ENCODE data around the gene EML5. TPM values are rescaled to one million over a fixed set of nuclear protein-coding genes. Genes with fewer than 3 reads are reported as not detected.
"Not testable (repeated sequence)": the region's sequence is repeated elsewhere in the genome, so short reads cannot be mapped to it uniquely, and the experiment has no call there.

The EML5 gene
- total RNA-seq, 8 experiments from 2014 or later, result 0.45 to 6.1 (median 3.3) TPM; not detected in 2

DNA sequence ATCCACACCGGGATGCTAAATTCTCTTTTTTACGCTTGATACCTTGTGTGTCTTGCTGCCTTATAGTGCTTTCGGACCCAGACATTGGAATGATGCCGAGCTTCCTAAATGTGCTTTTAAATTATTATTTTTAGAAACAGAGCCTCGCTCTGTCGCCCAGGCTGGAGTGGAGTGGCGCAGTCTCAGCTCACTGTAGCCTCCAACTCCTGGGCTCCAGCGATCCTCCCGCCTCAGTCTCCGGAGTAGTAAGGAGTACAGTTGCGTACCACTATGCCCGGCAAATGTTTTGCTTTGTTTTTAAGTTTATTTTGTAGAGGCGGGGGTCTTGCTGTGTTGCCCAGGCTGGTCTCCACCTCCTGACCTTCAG lies 489 bp upstream of the EML5 start:
- H3K4me1 ChIP-seq (replicated peaks in 1 of 2), result peaks cover 3 to 5% of the 10 kb centered on the region in 2 donors
- 19 to 100% (median 73%) methylated on average over 1 to 11 of the region's 13 CpGs; no CpG with 5 or more reads in 2 of the 10 experiments for WGBS, 10 experiments
- ATAC-seq (replicated peaks in 6 of 8), result peak in 1 of 8 experiments; percentile 0
- in situ Hi-C loops (cut with MboI; ENCODE audit: low pct_unique_long_range_greater_than_20kb in 2 of 9, low sequenced_read_pairs in 9 of 9, unreplicated experiment in 9 of 9), result no loop called here
- H3K27ac ChIP-seq, result no peak overlapping the region
- peak overlapping the region; percentile 50 to 81 (median 76) for H3K4me3 ChIP-seq

DNA sequence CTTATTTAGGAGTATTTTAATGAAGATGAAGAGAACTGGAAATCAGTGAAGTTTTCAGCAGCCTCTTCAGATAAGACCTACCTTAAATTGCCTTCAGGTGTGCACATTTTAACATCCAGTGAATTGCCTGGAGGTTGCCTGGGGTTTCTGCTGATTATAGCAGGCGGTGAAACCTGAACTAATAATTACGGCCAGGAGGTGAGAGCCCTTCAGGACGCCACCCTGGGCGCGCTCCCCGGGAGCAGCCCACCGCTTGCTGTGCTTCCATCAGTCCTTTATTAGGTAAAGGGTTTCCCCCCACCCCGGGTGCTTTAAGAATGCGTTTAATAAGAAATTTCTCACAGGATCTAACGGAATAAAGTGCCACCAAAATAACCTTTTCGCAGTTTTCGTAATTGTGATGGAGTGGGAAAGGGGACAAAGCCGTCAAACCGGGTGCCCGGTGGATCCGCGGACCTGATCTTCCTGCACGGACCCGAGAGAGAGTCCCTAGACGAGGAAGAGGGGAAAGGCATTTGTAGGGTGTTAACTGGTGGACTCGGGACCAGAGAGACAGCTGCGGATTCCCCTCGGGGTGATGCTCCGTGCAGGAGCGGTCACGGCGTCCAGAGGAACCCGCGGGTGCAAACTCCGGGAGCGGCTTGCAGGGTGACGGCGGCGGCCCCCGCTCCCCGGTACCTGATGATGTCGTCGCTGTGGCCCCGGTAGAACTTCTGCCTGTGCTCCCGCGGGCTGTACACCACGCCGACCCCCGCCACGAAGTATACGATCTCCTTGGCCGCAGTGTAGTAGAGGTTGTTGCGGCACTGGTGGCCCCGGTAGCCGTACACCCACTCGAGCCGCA lies 902 bp downstream of the EML5 start:
- peak overlapping the region; percentile 50 to 81 (median 76) for H3K4me3 ChIP-seq
- H3K27ac ChIP-seq, result peak overlapping the region in 1 of 2 donors; percentile 48
- in situ Hi-C loops (cut with MboI; ENCODE audit: low pct_unique_long_range_greater_than_20kb in 2 of 9, low sequenced_read_pairs in 9 of 9, unreplicated experiment in 9 of 9), result no loop called here
- WGBS, 10 experiments, result 0 to 20% (median 3%) methylated on average over 2 to 26 of the region's 52 CpGs; no CpG with 5 or more reads in 1 of the 10 experiments
- ATAC-seq (replicated peaks in 6 of 8), result no peak
- peaks cover 3 to 5% of the 10 kb centered on the region in 2 donors for H3K4me1 ChIP-seq (replicated peaks in 1 of 2)

GRCh38 chr14:88791252-88791621 lies 1.5 kb downstream of the EML5 start:
- Histone ChIP-seq H3K4me3 (peak overlapping the region; percentile 50 to 81 (median 76)), H3K4me1 (replicated peaks in 1 of 2) (peaks cover 3 to 5% of the 10 kb centered on the region in 2 donors), H3K27ac (no peak overlapping the region)
- in situ Hi-C loops (cut with MboI; ENCODE audit: low pct_unique_long_range_greater_than_20kb in 2 of 9, low sequenced_read_pairs in 9 of 9, unreplicated experiment in 9 of 9), result no loop called here
- no peak for ATAC-seq (replicated peaks in 6 of 8)
- WGBS, 10 experiments, result 30 to 100% (median 57%) methylated on average over 1 to 3 of the region's 3 CpGs

- WGBS, 10 experiments, result 61 to 100% (median 78%) methylated on average over 2 to 5 of the region's 5 CpGs
- Histone ChIP-seq H3K4me1 (replicated peaks in 1 of 2) (peaks cover 3 to 5% of the 10 kb centered on the region in 2 donors), H3K27ac (no peak overlapping the region), H3K4me3 (peak overlapping the region in 2 of 5 donors; percentile 55 to 76)
- in situ Hi-C loops (cut with MboI; ENCODE audit: low pct_unique_long_range_greater_than_20kb in 2 of 9, low sequenced_read_pairs in 9 of 9, unreplicated experiment in 9 of 9), result no loop called here
- no peak for ATAC-seq (replicated peaks in 6 of 8)
Measured at GRCh38 chr14:88790501-88791251, 2.1 kb downstream of the EML5 start.

DNA sequence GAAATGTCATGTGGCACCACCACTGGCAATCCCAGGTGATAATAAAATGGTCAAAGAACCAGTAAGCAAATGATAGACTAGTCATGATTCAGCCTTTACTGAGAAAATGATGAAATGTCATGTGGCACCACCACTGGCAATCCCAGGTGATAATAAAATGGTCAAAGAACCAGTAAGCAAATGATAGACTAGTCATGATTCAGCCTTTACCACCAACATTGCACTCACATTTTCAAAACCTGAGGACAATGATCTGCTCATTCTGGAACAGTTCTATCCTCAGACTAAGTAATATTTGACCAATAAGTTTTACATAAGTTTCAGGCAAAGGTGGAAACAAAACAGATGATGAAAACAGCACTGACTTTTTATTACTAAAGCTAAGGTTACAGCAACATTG lies 3.2 kb downstream of the EML5 start:
- H3K4me1 ChIP-seq (replicated peaks in 1 of 2); H3K4me3 ChIP-seq; H3K27ac ChIP-seq; ATAC-seq (replicated peaks in 6 of 8); in situ Hi-C loops (cut with MboI; ENCODE audit: low pct_unique_long_range_greater_than_20kb in 2 of 9, low sequenced_read_pairs in 9 of 9, unreplicated experiment in 9 of 9): not testable (repeated sequence)

DNA sequence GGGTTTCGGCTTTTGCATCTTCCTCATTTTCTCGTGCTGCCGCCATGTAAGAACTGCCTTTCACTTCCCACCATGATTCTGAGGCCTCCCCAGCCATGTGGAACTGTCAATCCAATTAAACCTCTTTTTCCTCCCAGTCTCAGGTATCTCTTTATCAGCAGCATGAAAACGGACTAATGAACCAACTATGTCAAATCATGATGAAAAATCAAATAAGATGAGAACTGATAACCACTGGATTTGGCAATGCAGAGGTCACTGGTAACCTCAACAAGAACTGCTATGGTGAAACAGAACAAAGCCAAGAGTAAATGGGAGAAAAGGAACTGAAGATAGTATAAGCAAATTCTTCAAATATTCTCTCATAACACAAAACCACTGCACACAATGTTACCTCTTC lies 6.0 kb downstream of the EML5 start:
- Histone ChIP-seq H3K27ac (no peak overlapping the region), H3K4me1 (replicated peaks in 1 of 2) (peaks cover 2 to 5% of the 10 kb centered on the region in 2 donors), H3K4me3 (no peak overlapping the region)
- 0 to 95% (median 82%) methylated on average over 1 to 4 of the region's 4 CpGs; no CpG with 5 or more reads in 2 of the 10 experiments for WGBS, 10 experiments
- in situ Hi-C loops (cut with MboI; ENCODE audit: low pct_unique_long_range_greater_than_20kb in 2 of 9, low sequenced_read_pairs in 9 of 9, unreplicated experiment in 9 of 9), result no loop called here
- ATAC-seq (replicated peaks in 6 of 8), result no peak

DNA sequence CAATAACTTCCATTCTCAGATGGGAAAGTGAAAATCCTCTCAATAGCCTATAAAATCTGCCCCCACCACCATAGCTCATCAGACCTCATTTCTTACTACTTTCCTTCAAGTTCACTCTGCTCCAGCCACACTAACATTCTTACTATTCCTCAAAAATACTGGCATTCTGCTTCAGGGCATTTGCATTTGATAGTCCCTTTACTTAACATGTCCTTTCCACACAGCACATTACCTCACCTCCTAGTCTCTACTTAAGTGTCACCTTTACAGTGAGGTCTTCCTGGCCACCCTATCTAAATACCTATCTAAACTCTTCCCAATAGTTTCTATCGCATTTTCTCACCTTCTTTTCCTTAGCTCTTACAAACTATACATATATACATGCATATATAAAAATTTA lies 6.8 kb downstream of the EML5 start:
- ATAC-seq (replicated peaks in 6 of 8), result no peak
- H3K4me1 ChIP-seq (replicated peaks in 1 of 2), result peaks cover 0 to under 1% of the 10 kb centered on the region in 2 donors
- H3K27ac ChIP-seq, result no peak overlapping the region
- no peak overlapping the region for H3K4me3 ChIP-seq
- in situ Hi-C loops (cut with MboI; ENCODE audit: low pct_unique_long_range_greater_than_20kb in 2 of 9, low sequenced_read_pairs in 9 of 9, unreplicated experiment in 9 of 9), result no loop called here
- 0 to 100% (median 57%) methylated on average over 1 of the region's 1 CpG; no CpG with 5 or more reads in 4 of the 10 experiments for WGBS, 10 experiments

DNA sequence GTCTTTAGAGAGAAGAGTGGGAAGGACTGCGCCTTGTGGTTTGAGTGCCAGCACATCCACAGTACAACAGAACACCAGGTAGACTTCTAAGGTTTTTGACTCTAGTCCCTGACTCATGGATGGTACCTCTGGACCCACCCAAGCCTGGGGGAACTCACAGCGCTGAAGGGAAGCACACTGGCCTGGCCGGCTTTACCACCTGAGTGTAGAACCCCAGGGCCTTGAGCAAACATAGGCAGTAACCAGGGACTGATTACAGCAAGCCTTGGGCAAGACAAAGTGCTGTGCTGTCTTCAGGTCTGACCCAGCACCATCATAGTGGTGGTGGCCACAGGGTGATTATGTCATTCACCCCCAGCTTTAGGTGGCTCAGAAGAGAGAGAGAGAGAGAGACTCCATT lies 17.2 kb downstream of the EML5 start:
- Histone ChIP-seq H3K27ac (no peak overlapping the region), H3K4me1 (replicated peaks in 1 of 2) (no peaks in the 10 kb centered on the region), H3K4me3 (no peak overlapping the region)
- 20 to 100% (median 83%) methylated on average over 1 to 2 of the region's 3 CpGs; no CpG with 5 or more reads in 5 of the 10 experiments for WGBS, 10 experiments
- in situ Hi-C loops (cut with MboI; ENCODE audit: low pct_unique_long_range_greater_than_20kb in 2 of 9, low sequenced_read_pairs in 9 of 9, unreplicated experiment in 9 of 9), result no loop called here
- ATAC-seq (replicated peaks in 6 of 8), result no peak

DNA sequence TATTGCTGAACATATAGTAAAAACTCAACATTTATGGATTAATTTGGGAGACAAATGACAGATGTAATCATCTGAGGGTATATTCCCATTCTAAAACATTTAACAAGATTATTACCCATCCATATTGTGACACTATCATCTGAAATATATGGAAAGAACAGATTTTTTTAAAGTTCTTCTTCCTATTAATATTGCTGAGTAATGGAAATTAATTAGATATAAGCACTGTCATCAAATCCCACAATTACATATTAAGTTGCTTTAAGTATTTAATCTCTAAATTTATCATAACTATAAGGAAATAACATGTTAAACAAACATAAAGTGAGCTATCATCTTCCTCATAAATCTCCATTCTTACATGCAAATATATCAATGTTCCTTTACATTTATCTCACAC lies 22.0 kb downstream of the EML5 start:
- Histone ChIP-seq H3K27ac (no peak overlapping the region), H3K4me1 (replicated peaks in 1 of 2) (no peaks in the 10 kb centered on the region), H3K4me3 (no peak overlapping the region)
- in situ Hi-C loops (cut with MboI; ENCODE audit: low pct_unique_long_range_greater_than_20kb in 2 of 9, low sequenced_read_pairs in 9 of 9, unreplicated experiment in 9 of 9), result no loop called here
- ATAC-seq (replicated peaks in 6 of 8), result no peak

DNA sequence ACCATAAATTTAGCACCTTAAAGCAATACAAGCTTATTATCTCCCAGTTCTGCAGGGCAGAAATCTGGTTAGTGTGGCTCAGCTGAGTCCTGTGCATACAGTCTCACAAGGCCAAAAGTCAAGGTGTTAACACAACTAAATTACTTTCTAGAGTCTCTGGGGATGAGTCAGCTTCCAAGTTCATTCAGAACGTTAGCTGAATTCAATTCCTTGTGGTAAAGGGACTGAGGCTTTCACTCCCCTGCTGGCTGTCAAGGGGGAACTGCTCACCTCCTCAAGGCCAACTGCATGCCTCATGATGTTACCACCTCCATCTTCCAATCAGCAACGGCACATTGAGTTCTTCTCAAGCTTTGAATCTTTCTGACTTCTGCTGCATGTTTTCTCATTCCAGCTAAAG lies 27.6 kb downstream of the EML5 start:
- Histone ChIP-seq H3K4me3 (no peak overlapping the region), H3K27ac (no peak overlapping the region), H3K4me1 (replicated peaks in 1 of 2) (no peaks in the 10 kb centered on the region)
- WGBS, 10 experiments, result 0 to 100% (median 42%) methylated on average over 1 to 2 of the region's 2 CpGs; no CpG with 5 or more reads in 3 of the 10 experiments
- no peak for ATAC-seq (replicated peaks in 6 of 8)
- in situ Hi-C loops (cut with MboI; ENCODE audit: low pct_unique_long_range_greater_than_20kb in 2 of 9, low sequenced_read_pairs in 9 of 9, unreplicated experiment in 9 of 9), result no loop called here

DNA sequence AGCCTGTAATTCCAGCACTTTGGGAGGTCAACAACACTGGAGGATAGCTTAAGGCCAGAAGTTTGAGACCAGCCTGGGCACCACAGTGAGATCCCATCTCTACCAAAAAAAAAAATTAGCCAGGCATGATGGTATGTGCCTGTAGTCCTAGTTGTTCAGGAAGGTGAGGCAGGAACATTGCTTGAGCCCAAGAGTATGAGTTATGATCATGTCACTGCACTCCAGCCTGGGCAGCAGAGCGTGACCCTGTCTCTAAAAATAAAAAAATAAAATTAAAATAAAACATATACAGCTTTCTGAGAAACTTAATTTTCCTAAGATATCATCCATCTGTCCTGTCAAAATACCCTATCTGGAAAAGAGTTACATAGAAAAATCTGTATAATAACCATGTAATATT lies 38.9 kb downstream of the EML5 start:
- H3K27ac ChIP-seq, result no peak overlapping the region
- H3K4me3 ChIP-seq, result no peak overlapping the region
- no peak for ATAC-seq (replicated peaks in 6 of 8)
- no peaks in the 10 kb centered on the region for H3K4me1 ChIP-seq (replicated peaks in 1 of 2)
- WGBS, 10 experiments, result 40 to 100% (median 92%) methylated on average over 1 of the region's 1 CpG; no CpG with 5 or more reads in 5 of the 10 experiments
- in situ Hi-C loops (cut with MboI; ENCODE audit: low pct_unique_long_range_greater_than_20kb in 2 of 9, low sequenced_read_pairs in 9 of 9, unreplicated experiment in 9 of 9), result no loop called here

GRCh38 chr14:88750945-88751344 lies 41.8 kb downstream of the EML5 start:
- H3K27ac ChIP-seq, result no peak overlapping the region
- in situ Hi-C loops (cut with MboI; ENCODE audit: low pct_unique_long_range_greater_than_20kb in 2 of 9, low sequenced_read_pairs in 9 of 9, unreplicated experiment in 9 of 9), result no loop called here
- ATAC-seq (replicated peaks in 6 of 8), result no peak

DNA sequence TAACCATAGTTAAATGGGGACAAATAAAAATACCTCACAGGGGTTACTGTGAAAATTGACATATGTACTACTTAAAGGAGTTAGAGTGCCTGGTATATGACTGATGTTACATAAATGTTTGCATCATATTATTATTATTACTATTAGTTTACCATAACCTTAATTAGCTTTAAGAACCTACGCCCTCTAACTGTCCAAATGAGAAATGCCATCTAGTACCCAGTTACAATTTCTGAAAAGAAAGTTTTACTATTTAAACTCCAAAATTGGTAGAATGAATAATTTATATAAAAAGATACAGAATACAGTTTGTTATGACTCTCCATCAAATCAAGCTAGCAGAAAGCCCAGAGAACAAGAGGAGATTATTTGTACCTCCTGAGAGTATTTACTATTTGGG lies 42.3 kb downstream of the EML5 start:
- no peak overlapping the region for H3K27ac ChIP-seq
- ATAC-seq (replicated peaks in 6 of 8), result no peak
- no peak overlapping the region for H3K4me3 ChIP-seq
- WGBS, 10 experiments, result 33 to 100% (median 89%) methylated on average over 1 of the region's 1 CpG; no CpG with 5 or more reads in 1 of the 10 experiments
- H3K4me1 ChIP-seq (replicated peaks in 1 of 2), result no peaks in the 10 kb centered on the region
- in situ Hi-C loops (cut with MboI; ENCODE audit: low pct_unique_long_range_greater_than_20kb in 2 of 9, low sequenced_read_pairs in 9 of 9, unreplicated experiment in 9 of 9), result no loop called here

More at GRCh38 chr14:88750945-88751344, 41.8 kb downstream of the EML5 start:
- no peak overlapping the region for H3K4me3 ChIP-seq
- no peaks in the 10 kb centered on the region for H3K4me1 ChIP-seq (replicated peaks in 1 of 2)
- WGBS, 10 experiments, result 0 to 100% (median 100%) methylated on average over 1 of the region's 1 CpG; no CpG with 5 or more reads in 4 of the 10 experiments

Data from motor neuron (in vitro differentiated cells).